ENCODE measurements around the gene BTBD19. TPM values are rescaled to one million over a fixed set of nuclear protein-coding genes. Genes with fewer than 3 reads are reported as not detected.

Gene BTBD19
- total and polyA plus RNA-seq, 2 donors (not counting 1 experiment from before 2014, with no cell fraction given), result 0.75 to 2.3 TPM

DNA sequence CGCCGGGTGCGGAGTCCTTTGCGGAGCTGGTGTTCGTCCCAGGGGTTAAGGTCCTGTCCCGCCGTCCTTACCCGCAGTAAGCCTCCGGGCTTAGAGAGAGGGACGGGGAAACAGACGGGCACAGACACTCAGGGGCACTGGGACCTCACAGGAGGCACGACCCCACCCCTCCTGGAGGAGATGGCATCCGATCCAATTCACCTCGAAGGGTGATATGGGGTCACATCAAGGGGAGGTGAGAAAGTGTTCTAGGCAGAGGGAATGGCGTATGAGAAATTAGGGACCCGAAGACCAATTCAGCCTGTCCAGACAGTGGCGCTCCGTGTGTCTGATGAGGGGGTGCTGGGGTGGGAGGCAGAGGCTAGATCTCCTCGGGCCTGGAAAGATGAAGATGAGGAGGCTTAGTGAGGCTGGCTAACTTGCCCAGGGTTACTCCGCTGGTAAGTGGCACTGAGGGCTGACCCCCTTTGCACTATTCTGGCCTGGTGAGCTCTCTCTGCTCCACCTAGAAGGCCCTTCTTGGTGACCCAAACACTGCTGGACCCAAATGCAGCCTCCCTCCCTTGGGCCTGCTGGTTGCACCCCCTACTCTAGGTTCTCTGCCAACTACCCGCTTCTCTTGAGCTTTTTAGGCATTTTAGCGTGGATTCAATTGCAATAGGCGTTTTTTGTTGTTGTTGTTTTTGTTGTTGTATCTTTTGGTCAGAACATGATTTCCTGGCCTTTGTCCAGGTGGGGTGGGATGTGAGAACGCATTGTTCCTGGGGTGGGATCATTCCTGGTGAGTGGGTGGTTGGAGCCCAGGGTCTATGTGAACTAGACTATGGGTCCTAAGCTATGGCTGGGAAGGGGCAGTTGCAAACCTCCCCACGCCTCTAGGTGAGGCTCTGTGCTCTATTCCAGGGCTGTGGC is 12.3 kb downstream of the BTBD19 start:
- peak overlapping the region; percentile 93 for H3K4me3 Mint-ChIP-seq
- H3K36me3 ChIP-seq (replicated peaks in 1 of 2; ENCODE audit: control extremely low read depth in 1 of 2, control insufficient read depth in 1 of 2, extremely low read depth in 1 of 2, insufficient read depth in 2 of 2, low read length in 1 of 2), result no peaks in the 10 kb centered on the region
- no peaks in the 10 kb centered on the region for H3K27me3 ChIP-seq (replicated peaks in 1 of 4; ENCODE audit: control extremely low read depth in 1 of 4, control insufficient read depth in 3 of 4, insufficient read depth in 4 of 4, low read length in 3 of 4)
- H2AFZ ChIP-seq (ENCODE audit: insufficient read depth, low read depth, low read length, poor library complexity, severe bottlenecking), result peak overlapping the region; percentile 87
- peak overlapping the region; percentile 100 for H3K27ac Mint-ChIP-seq
- peak overlapping the region; percentile 92 for H3K9ac ChIP-seq (ENCODE audit: low read length)
- DNase-seq, result no peak
- H3K4me1 ChIP-seq (ENCODE audit: control insufficient read depth in 2 of 2, insufficient read depth in 2 of 2, low read length in 2 of 2), result peaks cover 13 to 20% of the 10 kb centered on the region in 2 donors
- H3K27me3 Mint-ChIP-seq, result no peaks in the 10 kb centered on the region
- H3K79me2 ChIP-seq (ENCODE audit: control insufficient read depth, insufficient read depth, low read length), result no peaks in the 10 kb centered on the region
- no peaks in the 10 kb centered on the region for H3K9me3 Mint-ChIP-seq (ENCODE audit: insufficient read depth)
- peaks cover 29% of the 10 kb centered on the region for H3K4me1 Mint-ChIP-seq
- TF ChIP-seq, protein P1, sequence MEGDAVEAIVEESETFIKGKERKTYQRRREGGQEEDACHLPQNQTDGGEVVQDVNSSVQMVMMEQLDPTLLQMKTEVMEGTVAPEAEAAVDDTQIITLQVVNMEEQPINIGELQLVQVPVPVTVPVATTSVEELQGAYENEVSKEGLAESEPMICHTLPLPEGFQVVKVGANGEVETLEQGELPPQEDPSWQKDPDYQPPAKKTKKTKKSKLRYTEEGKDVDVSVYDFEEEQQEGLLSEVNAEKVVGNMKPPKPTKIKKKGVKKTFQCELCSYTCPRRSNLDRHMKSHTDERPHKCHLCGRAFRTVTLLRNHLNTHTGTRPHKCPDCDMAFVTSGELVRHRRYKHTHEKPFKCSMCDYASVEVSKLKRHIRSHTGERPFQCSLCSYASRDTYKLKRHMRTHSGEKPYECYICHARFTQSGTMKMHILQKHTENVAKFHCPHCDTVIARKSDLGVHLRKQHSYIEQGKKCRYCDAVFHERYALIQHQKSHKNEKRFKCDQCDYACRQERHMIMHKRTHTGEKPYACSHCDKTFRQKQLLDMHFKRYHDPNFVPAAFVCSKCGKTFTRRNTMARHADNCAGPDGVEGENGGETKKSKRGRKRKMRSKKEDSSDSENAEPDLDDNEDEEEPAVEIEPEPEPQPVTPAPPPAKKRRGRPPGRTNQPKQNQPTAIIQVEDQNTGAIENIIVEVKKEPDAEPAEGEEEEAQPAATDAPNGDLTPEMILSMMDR (IDR thresholded peaks at IDR 0.05), result no peak
- TF ChIP-seq EZH2 (IDR thresholded peaks at IDR 0.05; ENCODE audit: borderline replicate concordance, insufficient read depth, low read depth, low read length, poor library complexity, severe bottlenecking), result no peak
- H4K20me1 ChIP-seq (ENCODE audit: control insufficient read depth, insufficient read depth, low read length, poor library complexity, severe bottlenecking), result no peaks in the 10 kb centered on the region
- peak overlapping the region; percentile 99 to 100 for H3K27ac ChIP-seq (ENCODE audit: low read length in 2 of 2)
- H3K9me3 ChIP-seq (ENCODE audit: control extremely low read depth in 1 of 3, control insufficient read depth in 2 of 3, insufficient read depth in 1 of 3, low read length in 2 of 3), result no peaks in the 10 kb centered on the region
- peak overlapping the region; percentile 56 to 80 (median 66) for H3K4me3 ChIP-seq (ENCODE audit: control extremely low read depth in 1 of 5, extremely low read depth in 1 of 5, insufficient read depth in 1 of 5, low read depth in 2 of 5, low read length in 4 of 5)
- WGBS (ENCODE audit: insufficient coverage), result 17% methylated on average over 22 of the region's 25 CpGs
- CTCF ChIA-PET, result interaction anchor here (0.8 to 6.7 kb wide), 10 partner anchors 11 to 483 kb away, joined by 3 to 70 read pairs (median 4); partner anchors contain the start of genes BTBD19, HECTD3, PLK3 and RNU5D-1
- intact Hi-C loops (cut with micrococcal nuclease), result loop anchor here (1.0 kb wide), 2 partner anchors 16 to 45 kb away; partner anchors contain the start of gene RPS8
- H3K4me2 ChIP-seq (replicated peaks; ENCODE audit: low read depth, low read length, poor library complexity, severe bottlenecking), result peak overlapping the region; percentile 88
- no peak for ATAC-seq (ENCODE audit: low read depth)
- POLR2A ChIA-PET, result interaction anchor here (0.5 to 5.2 kb wide), 10 partner anchors 12 to 483 kb away, joined by 3 to 61 read pairs (median 10); partner anchors contain the start of genes BEST4, BTBD19, DYNLT4 and EIF2B3
